ENCODE measurements around the gene HOMER1. TPM values are rescaled to one million over a fixed set of nuclear protein-coding genes. Genes with fewer than 3 reads are reported as not detected.
A peak's percentile ranks its signal among the peaks of the same experiment; 100 is the strongest.
"Not testable (repeated sequence)": the region's sequence is repeated elsewhere in the genome, so short reads cannot be mapped to it uniquely, and the experiment has no call there.

HOMER1 gene
- total and polyA plus RNA-seq, 2 experiments from 2014 or later = 26.3 to 28.0 TPM

DNA sequence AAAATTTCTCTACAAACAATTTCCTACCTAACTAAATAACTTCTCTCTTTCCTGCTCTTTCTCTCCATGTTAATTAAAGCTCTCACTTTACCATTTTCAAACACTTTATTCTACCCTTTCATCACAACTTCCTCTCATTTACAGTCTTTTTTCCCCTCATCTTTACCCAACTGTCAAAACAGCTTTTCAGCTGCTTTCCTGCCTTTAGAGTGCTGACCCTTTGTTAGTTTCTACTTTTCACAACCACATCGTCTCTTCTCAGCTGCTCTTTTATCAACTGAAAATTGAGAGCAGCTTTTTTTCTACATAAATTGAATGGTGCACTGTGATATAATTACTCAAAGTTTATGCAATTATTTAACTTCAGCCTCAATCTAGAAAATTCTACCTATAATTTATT, 3.1 kb upstream of the HOMER1 start:
- H3K4me1 ChIP-seq (ENCODE audit: low read depth) = no peaks in the 10 kb centered on the region
- H3K27ac ChIP-seq = no peak overlapping the region
- DNase-seq (ENCODE audit: low read depth in 1 of 2, low spot score in 1 of 2) = no peak
- H3K4me3 ChIP-seq = no peak overlapping the region
- no peaks in the 10 kb centered on the region for H3K9me3 ChIP-seq (ENCODE audit: low read depth)
- H3K27me3 ChIP-seq = no peaks in the 10 kb centered on the region
- TF ChIP-seq, protein P1, sequence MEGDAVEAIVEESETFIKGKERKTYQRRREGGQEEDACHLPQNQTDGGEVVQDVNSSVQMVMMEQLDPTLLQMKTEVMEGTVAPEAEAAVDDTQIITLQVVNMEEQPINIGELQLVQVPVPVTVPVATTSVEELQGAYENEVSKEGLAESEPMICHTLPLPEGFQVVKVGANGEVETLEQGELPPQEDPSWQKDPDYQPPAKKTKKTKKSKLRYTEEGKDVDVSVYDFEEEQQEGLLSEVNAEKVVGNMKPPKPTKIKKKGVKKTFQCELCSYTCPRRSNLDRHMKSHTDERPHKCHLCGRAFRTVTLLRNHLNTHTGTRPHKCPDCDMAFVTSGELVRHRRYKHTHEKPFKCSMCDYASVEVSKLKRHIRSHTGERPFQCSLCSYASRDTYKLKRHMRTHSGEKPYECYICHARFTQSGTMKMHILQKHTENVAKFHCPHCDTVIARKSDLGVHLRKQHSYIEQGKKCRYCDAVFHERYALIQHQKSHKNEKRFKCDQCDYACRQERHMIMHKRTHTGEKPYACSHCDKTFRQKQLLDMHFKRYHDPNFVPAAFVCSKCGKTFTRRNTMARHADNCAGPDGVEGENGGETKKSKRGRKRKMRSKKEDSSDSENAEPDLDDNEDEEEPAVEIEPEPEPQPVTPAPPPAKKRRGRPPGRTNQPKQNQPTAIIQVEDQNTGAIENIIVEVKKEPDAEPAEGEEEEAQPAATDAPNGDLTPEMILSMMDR (IDR thresholded peaks at IDR 0.05; ENCODE audit: low read depth, low read length) = no peak
- no peaks in the 10 kb centered on the region for H3K36me3 ChIP-seq

DNA sequence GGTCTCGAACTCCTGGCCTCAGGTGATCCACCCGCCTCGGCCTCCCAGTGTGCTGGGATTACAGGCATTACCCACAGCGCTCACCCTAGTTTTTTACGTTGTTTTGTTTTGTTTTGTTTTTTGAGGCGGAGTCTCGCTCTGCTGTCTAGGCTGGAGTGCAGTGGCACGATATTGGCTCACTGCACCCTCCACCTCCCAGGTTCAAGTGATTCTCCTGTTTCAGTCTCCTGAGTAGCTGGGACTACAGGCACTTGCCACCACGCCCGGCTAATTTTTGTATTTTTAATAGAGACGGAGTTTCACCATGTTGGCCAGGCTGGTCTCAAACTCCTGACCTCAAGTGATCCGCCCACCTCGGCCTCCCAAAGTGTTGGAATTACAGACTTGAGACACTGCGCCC, 2.4 kb upstream of the HOMER1 start:
- H3K36me3 ChIP-seq; H3K4me1 ChIP-seq (ENCODE audit: low read depth); H3K27ac ChIP-seq; H3K4me3 ChIP-seq; H3K27me3 ChIP-seq; DNase-seq (ENCODE audit: low read depth in 1 of 2, low spot score in 1 of 2); H3K9me3 ChIP-seq (ENCODE audit: low read depth): not testable (repeated sequence)

DNA sequence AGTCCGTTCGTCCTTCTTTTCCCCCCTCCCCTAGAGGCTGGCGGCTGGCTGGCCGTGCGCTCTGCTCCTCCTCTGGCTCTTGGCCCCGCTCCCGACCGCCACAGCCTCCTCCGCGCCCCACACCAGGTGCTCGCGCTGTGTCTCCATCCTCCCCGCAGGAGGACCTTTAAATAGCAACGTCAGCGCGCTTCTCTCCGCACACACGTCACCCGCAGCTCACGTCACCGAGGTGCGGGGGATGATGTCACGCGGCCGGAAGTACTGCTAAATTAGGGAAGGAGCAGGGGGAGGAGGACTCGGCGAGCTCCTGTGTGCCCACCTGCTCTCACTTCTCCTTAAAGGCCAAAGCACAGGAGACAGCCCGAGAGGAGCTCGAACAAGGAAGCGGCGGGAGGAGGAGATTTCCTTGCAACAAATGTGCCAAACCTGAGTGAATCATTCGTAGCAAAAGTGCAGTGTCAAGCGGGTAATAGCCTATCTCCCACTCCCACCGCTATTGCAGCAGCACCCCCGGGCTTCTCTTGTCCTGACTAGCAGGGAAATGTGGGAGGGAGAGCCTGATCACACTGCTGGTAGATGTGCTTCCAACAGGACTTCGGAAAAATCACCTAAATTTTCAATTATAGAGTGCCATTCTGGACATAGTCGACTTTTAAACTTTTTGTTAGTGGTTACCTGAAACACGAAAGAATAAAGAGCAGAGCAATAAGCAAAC, 614 bp upstream of the HOMER1 start:
- no peaks in the 10 kb centered on the region for H3K9me3 ChIP-seq (ENCODE audit: low read depth)
- no peaks in the 10 kb centered on the region for H3K36me3 ChIP-seq
- peak overlapping the region; percentile 69 for H3K4me3 ChIP-seq
- TF ChIP-seq, protein P1 (IDR thresholded peaks at IDR 0.05; ENCODE audit: low read depth, low read length) = no peak
- H3K4me1 ChIP-seq (ENCODE audit: low read depth) = peaks cover 13% of the 10 kb centered on the region
- H3K27ac ChIP-seq = peak overlapping the region; percentile 93
- no peaks in the 10 kb centered on the region for H3K27me3 ChIP-seq
- peak; percentile 87 to 96 for DNase-seq (ENCODE audit: low read depth in 1 of 2, low spot score in 1 of 2)

DNA sequence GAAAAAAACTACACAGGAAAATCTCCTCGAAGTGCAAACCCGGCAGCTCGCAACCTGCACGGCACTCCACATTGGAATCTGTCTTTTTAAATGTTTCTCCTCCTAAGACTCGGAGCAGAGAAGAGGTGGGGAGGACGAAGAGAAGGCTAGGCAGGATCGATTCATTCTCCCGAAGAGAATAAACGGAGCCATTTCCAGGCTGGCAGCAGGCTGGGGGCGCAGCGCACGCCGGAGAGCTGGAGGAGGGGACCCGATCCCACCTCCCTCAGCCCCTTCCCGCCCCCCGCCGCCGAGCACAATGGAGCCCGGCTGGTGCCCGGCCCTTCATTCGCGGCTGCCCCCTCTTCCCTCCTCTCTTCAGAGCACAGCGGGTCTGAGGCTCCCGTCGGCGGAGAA, 628 bp downstream of the HOMER1 start:
- TF ChIP-seq, protein P1 (IDR thresholded peaks at IDR 0.05; ENCODE audit: low read depth, low read length) = no peak
- peaks cover 26% of the 10 kb centered on the region for H3K4me1 ChIP-seq (ENCODE audit: low read depth)
- peak overlapping the region; percentile 93 for H3K27ac ChIP-seq
- H3K27me3 ChIP-seq = no peaks in the 10 kb centered on the region
- peak overlapping the region; percentile 69 for H3K4me3 ChIP-seq
- no peaks in the 10 kb centered on the region for H3K9me3 ChIP-seq (ENCODE audit: low read depth)
- peak in 1 of 2 donors; percentile 26 for DNase-seq (ENCODE audit: low read depth in 1 of 2, low spot score in 1 of 2)
- H3K36me3 ChIP-seq = no peaks in the 10 kb centered on the region

DNA sequence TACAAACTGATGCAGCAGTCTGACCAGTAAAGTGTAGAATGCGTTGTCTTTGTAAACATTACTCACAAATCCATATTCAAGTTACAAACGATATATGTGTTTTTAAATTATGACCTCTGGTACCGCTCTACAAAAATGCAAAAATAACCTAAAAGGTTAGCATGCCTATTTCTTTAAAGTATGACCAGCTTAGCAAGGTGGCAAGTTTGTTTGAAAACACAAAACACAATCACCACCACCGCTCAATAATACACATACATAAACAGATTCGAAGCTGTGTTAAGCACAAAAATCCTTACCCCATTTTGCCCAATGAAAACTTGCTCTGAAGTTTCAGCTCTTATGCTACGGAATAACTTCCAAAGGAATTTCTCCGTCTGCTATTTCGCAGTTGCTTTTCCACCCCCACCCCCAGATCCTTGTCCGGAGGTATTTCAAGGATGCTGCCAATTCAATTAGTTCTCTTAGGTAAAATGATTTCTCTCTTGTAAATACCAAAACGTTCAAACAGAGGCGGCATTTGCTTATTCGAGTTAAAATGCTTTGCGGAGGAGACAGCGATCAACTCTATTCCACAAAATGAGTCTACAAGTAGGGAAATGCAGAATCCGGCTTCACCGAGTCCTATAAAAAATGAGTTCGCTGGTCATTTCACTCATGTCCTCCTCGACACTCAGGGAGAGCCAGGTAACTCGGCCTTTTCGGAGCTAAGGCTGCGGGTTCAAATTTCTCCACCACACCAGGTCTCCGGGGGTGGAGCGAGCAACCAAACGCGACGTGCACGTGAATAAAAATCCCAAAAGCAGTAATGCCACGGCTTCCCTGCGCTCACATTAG, 1.2 kb downstream of the HOMER1 start:
- TF ChIP-seq, protein P1 (IDR thresholded peaks at IDR 0.05; ENCODE audit: low read depth, low read length) = no peak
- H3K36me3 ChIP-seq = no peaks in the 10 kb centered on the region
- no peaks in the 10 kb centered on the region for H3K27me3 ChIP-seq
- no peaks in the 10 kb centered on the region for H3K9me3 ChIP-seq (ENCODE audit: low read depth)
- H3K4me3 ChIP-seq = peak overlapping the region; percentile 69
- H3K4me1 ChIP-seq (ENCODE audit: low read depth) = peaks cover 31% of the 10 kb centered on the region
- H3K27ac ChIP-seq = peak overlapping the region; percentile 93
- DNase-seq (ENCODE audit: low read depth in 1 of 2, low spot score in 1 of 2) = peak; percentile 34 to 55

DNA sequence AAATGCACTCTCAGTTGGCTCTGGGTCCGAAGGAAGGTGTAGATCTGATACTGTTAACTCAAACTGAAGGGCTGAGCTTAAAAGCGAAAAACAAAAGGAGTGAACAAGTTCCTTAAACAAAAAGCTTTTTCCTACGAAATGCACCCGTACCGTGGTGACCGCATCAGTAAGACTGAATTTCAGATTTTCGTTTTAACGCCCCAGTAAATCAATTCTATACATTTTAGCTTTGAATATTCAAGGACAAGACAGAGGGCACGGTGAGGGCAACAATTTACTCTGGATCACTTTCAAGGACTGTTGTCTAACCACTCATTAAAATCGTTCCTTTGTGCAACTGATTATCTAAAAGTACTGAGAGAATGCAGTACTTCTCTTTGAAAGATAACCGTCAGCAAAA, 1.9 kb downstream of the HOMER1 start:
- Histone ChIP-seq H3K4me3 (peak overlapping the region; percentile 69), H3K36me3 (no peaks in the 10 kb centered on the region), H3K27ac (peak overlapping the region; percentile 93), H3K9me3 (ENCODE audit: low read depth) (no peaks in the 10 kb centered on the region), H3K27me3 (no peaks in the 10 kb centered on the region), H3K4me1 (ENCODE audit: low read depth) (peaks cover 31% of the 10 kb centered on the region)
- TF ChIP-seq, protein P1 (IDR thresholded peaks at IDR 0.05; ENCODE audit: low read depth, low read length) = no peak
- peak in 1 of 2 donors; percentile 18 for DNase-seq (ENCODE audit: low read depth in 1 of 2, low spot score in 1 of 2)
